K562 (cell line): ENCODE measurements around the gene GINS1. TPM values are rescaled to one million over a fixed set of nuclear protein-coding genes. Genes with fewer than 3 reads are reported as not detected.

Source experiments
- BHLHE40 ChIP-seq: IDR thresholded peaks from 2 replicates; pipeline ENCODE4 v1.6.1; 2011; ENCODE audit warnings: low read length, improper control_type of control experiment
- BMI1 ChIP-seq: fragments of 150-350 bp; IDR thresholded peaks from 2 replicates; pipeline ENCODE4 v1.6.1; 2014; ENCODE audit warnings: low read length
- CHD2 ChIP-seq: IDR thresholded peaks from 2 replicates; pipeline ENCODE4 v1.6.1; 2011; ENCODE audit warnings: low read depth, low read length
- CXXC5 ChIP-seq: fragments of 250-450 bp; sonication (Bioruptor Pico); IDR thresholded peaks from 2 replicates; pipeline ENCODE4 v1.8.0; 2022; ENCODE audit warnings: inconsistent platforms, mild to moderate bottlenecking, moderate library complexity
- ELK1 ChIP-seq: sonication (generic); formaldehyde crosslinking; IDR thresholded peaks from 2 replicates; pipeline ENCODE4 v1.8.1; 2022; ENCODE audit warnings: missing genetic modification reagents
- ETV1 ChIP-seq: fragments of 450-650 bp; conservative IDR thresholded peaks from 2 replicates; pipeline ENCODE4 v1.6.1; 2016; ENCODE audit warnings: missing genetic modification characterization, control low read depth, low read depth, missing compliant biosample characterization
- HCFC1 ChIP-seq: IDR thresholded peaks from 2 replicates; pipeline ENCODE4 v1.6.1; 2012; ENCODE audit warnings: low read depth, low read length, improper control_type of control experiment
- IRF1 ChIP-seq: sonication (generic); formaldehyde crosslinking; IDR thresholded peaks from 2 replicates; pipeline ENCODE4 v1.8.0; 2022; ENCODE audit warnings: missing genetic modification reagents, mild to moderate bottlenecking, borderline replicate concordance
- JUNB ChIP-seq: fragments of 450-650 bp; formaldehyde crosslinking; conservative IDR thresholded peaks from 2 replicates; pipeline ENCODE4 v1.4.0; 2020; ENCODE audit warnings: mild to moderate bottlenecking
- KDM5B ChIP-seq: fragments of 200-600 bp; sonication (generic); IDR thresholded peaks from 2 replicates; pipeline ENCODE4 v1.6.1; 2012; ENCODE audit warnings: low read depth, mild to moderate bottlenecking, moderate library complexity, low read length, control low read depth, inconsistent platforms; ENCODE audit not compliant: insufficient replicate concordance
- KLF6 ChIP-seq: fragments of 250-450 bp; sonication (Bioruptor Pico); IDR thresholded peaks from 2 replicates; pipeline ENCODE4 v1.4.0; 2020; ENCODE audit warnings: mild to moderate bottlenecking, moderate library complexity, borderline replicate concordance
- NFE2 ChIP-seq: IDR thresholded peaks from 2 replicates; pipeline ENCODE4 v1.6.1; 2014; ENCODE audit warnings: antibody characterized with exemption, low read depth
- NR0B1 ChIP-seq: fragments of 450-650 bp; IDR thresholded peaks from one replicate; pipeline ENCODE4 v1.6.1; 2018; ENCODE audit warnings: mild to moderate bottlenecking, moderate library complexity; ENCODE audit not compliant: partially characterized antibody
- NRF1 ChIP-seq, 2 experiments: fragments of 450-650 bp; IDR thresholded peaks in 1 of 2; conservative IDR thresholded peaks in 1 of 2; 2 replicates each; pipeline ENCODE4 v1.6.1; 2014; ENCODE audit warnings: mild to moderate bottlenecking in 2 of 2
- PHF21A ChIP-seq: fragments of 450-650 bp; IDR thresholded peaks from 2 replicates; pipeline ENCODE4 v1.6.1; 2017; ENCODE audit warnings: low read depth, borderline replicate concordance
- PKNOX1 ChIP-seq: fragments of 450-650 bp; IDR thresholded peaks from 2 replicates; pipeline ENCODE4 v1.6.1; 2016
- RBM14 ChIP-seq: fragments of 200-400 bp; formaldehyde crosslinking; IDR thresholded peaks from 2 replicates; pipeline ENCODE4 v1.6.1; 2018; ENCODE audit warnings: low read depth, mild to moderate bottlenecking, low read length, moderate library complexity, borderline replicate concordance; ENCODE audit not compliant: insufficient read depth
- SMAD4 ChIP-seq: fragments of 250-450 bp; sonication (Bioruptor Pico); conservative IDR thresholded peaks from 2 replicates; pipeline ENCODE4 v1.8.0; 2021; ENCODE audit warnings: inconsistent platforms, mild to moderate bottlenecking, moderate library complexity
- SP2 ChIP-seq: IDR thresholded peaks from 2 replicates; pipeline ENCODE4 v1.6.1; 2011; ENCODE audit warnings: mild to moderate bottlenecking, low read depth, low read length, moderate library complexity; ENCODE audit not compliant: poor library complexity, severe bottlenecking; ENCODE audit errors: extremely low read depth
- ZC3H4 ChIP-seq: sonication (generic); formaldehyde crosslinking; IDR thresholded peaks from 2 replicates; pipeline ENCODE4 v1.9.0; 2021; ENCODE audit warnings: missing genetic modification reagents, borderline replicate concordance
- ZEB2 ChIP-seq: fragments of 450-650 bp; IDR thresholded peaks from 2 replicates; pipeline ENCODE4 v1.6.1; 2016
- ZFX ChIP-seq: sonication (generic); formaldehyde crosslinking; IDR thresholded peaks from 2 replicates; pipeline ENCODE4 v1.8.0; 2022; ENCODE audit warnings: mild to moderate bottlenecking, missing genetic modification reagents, moderate library complexity
- ZNF3 ChIP-seq: fragments of 250-450 bp; sonication (Bioruptor Pico); IDR thresholded peaks from 2 replicates; pipeline ENCODE4 v1.5.0; 2021; ENCODE audit warnings: mild to moderate bottlenecking, moderate library complexity
- ZNF584 ChIP-seq: fragments of 200-800 bp; sonication (Bioruptor generic); IDR thresholded peaks from 2 replicates; pipeline ENCODE4 v1.6.1; 2016; ENCODE audit warnings: low read depth, mild to moderate bottlenecking, missing genetic modification characterization, missing compliant biosample characterization
- polyA plus RNA-seq, 8 experiments: library from polyadenylated mRNA; depleted of rRNA in 4 of 8; stranded (reverse) in 5 of 8; unstranded in 3 of 8; fragments of >200 nt; fragmentation: Nextera tagmentation in 2 of 8; fragmentation: Illumina TruSeq in 1 of 8; extraction: Ambion mirVana in 2 of 8; extraction: Trizol in 1 of 8; gene quantifications; 2 replicates each; pipeline versions ENCODE4 v1.2.1 to v1.2.3, GENCODE V29; 2011 to 2014; ENCODE audit warnings: inconsistent platforms in 1 of 8, missing spikeins in 1 of 8
- total RNA-seq, 7 experiments: library from RNA; depleted of rRNA in 6 of 7; stranded (reverse); fragments of >200 nt in 6 of 7; fragmentation: Illumina TruSeq in 2 of 7; extraction: Trizol in 2 of 7; gene quantifications; 2 replicates each; pipeline versions ENCODE4 v1.2.1 to v1.2.3, GENCODE V29; 2011 to 2021; ENCODE audit warnings: low replicate concordance in 1 of 7

The GINS1 gene
- total and polyA plus RNA-seq, 9 of the 15 experiments (the other 6 are each of a cell fraction or from before 2014, with no cell fraction given) = 13.1 to 31.8 (median 24.1) TPM

- TF ChIP-seq ZNF3 (CRISPR knock-in tag) = no peak
- TF ChIP-seq NRF1 (conservative IDR thresholded peaks at IDR 0.05 in 1 of 2, IDR thresholded peaks at IDR 0.05 in 1 of 2) = peak; percentile 40 to 70; a peak in 3 of 4 replicates
- no peak for TF ChIP-seq ZEB2
- no peak for TF ChIP-seq BMI1
- TF ChIP-seq ZNF584 = no peak
- TF ChIP-seq NR0B1 = no peak
- TF ChIP-seq IRF1 = no peak
- peak; percentile 84 for TF ChIP-seq KDM5B
- TF ChIP-seq PKNOX1 = no peak
- no peak for TF ChIP-seq CHD2
- TF ChIP-seq HCFC1 = peak; percentile 65
- no peak for TF ChIP-seq SP2
- TF ChIP-seq ZFX (CRISPR knock-in tag) = peak; percentile 38
- TF ChIP-seq CXXC5 = peak; percentile 66; the same call in 1 of the 2 replicates
- 0 out of 2 replicates have a peak, but pooled peaks have one; percentile 49 for TF ChIP-seq SMAD4 (CRISPR knock-in tag)
- TF ChIP-seq PHF21A = no peak
- TF ChIP-seq KLF6 (CRISPR knock-in tag) = 0 out of 2 replicates have a peak, but pooled peaks have one; percentile 29
- TF ChIP-seq ETV1 = no peak; the same call in 1 of the 2 replicates
- TF ChIP-seq ELK1 (CRISPR knock-in tag) = no peak
- no peak for TF ChIP-seq ZC3H4 (CRISPR knock-in tag)
- no peak for TF ChIP-seq NFE2
- TF ChIP-seq RBM14 = no peak
- TF ChIP-seq BHLHE40 = 0 out of 2 replicates have a peak, but pooled peaks have one; percentile 10
- no peak for TF ChIP-seq JUNB (CRISPR knock-in tag)
Measured at GRCh38 chr20:25390538-25391528, 16.6 kb upstream of the GINS1 start, which contains the start of gene ABHD12 (continued).
